GM19099 (cell line): ENCODE results near the gene NNAT.

Experiments used
- POLR2A ChIP-seq: IDR thresholded peaks from 3 replicates; pipeline ENCODE4 v1.6.1; 2011; ENCODE audit warnings: low read depth; ENCODE audit not compliant: insufficient read length; ENCODE audit errors: extremely low read depth

NNAT gene

DNA sequence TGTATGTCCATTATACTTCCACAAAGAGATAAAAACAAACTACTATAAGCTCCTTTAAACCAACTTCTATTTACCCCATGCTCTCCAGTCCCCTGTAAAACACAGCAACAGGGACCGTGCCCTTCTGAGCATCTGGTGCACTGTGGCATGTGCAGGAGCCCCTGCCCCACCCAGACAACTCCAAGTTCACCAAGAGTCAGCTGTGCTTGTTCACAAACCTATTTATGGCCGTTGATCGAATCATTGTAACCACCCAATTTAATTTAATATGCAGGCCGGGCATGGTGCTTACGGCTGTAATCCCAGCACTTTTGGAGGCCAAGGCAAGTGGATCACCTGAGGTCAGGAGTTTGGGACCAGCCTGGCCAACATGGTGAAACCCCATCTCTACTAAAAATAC is 20.3 kb downstream of the NNAT start:
- no peak for TF ChIP-seq POLR2A

DNA sequence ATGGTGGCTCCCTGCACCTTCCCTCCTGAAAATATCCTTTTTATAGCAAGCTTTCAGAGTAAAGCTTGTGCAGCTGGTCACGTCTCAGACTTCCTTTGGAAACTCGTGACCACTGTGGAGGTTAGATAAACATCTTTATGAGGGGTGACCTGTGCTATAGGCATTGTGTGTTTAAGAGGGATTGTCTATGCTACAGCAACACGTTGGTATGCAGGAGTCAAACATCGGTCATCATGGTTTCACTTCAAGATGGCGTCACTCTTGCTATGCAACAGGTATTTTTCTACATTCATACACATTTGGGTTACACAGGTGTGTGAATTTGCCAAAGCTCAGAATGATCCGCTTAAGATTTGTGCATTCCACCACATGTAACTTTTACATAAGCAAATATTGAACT is 21.2 kb downstream of the NNAT start:
- TF ChIP-seq POLR2A: no peak

GRCh38 chr20:37543828-37544227 is 22.8 kb downstream of the NNAT start:
- no peak for TF ChIP-seq POLR2A

DNA sequence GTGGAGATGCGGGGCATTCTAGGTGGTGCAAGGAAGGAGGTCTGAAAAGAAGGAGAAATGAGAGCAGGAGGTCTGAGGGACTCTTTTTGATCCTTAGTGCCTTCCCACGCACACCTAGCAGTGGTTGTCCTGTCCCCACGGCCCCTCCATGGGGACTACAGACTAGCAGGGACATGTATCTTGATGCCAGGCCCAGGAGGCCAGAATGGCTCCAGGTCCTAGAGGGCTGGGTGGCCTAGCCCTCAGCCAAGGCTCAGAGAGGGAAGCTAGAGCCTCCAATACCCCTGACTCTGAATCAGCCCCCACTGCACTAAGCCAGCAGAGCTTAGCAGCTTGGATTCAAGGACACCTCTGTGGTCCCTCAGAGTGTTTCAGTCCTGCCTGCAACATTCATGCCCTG is 23.3 kb downstream of the NNAT start:
- TF ChIP-seq POLR2A: no peak

GRCh38 chr20:37545516-37545915 is 24.5 kb downstream of the NNAT start:
- no peak for TF ChIP-seq POLR2A

GRCh38 chr20:37547912-37548311 is 26.9 kb downstream of the NNAT start:
- no peak for TF ChIP-seq POLR2A

- no peak for TF ChIP-seq POLR2A
Measured at GRCh38 chr20:37552415-37552814, 31.4 kb downstream of the NNAT start.

DNA sequence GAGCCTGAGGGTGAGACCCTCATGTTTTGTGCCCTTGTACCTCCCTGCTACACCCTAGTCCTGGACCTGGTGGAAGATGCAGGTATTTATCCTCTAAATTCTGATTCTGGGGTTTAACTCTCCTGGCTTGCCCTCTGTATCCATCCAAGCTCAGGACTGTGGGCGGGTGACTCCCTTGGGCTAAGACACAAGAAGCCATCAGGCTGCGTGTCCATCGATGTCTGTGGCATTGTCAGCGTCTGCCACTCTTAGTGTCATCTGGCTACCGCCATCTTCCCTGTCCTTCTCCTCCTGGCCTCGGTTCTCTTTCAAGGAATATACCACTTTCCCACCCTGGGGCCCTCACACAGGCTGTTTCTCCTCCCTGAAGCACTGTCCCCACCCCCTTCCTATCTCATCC is 35.5 kb downstream of the NNAT start:
- no peak for TF ChIP-seq POLR2A

GRCh38 chr20:37558306-37558705 is 37.3 kb downstream of the NNAT start:
- TF ChIP-seq POLR2A: no peak

GRCh38 chr20:37558779-37559178 is 37.7 kb downstream of the NNAT start:
- no peak for TF ChIP-seq POLR2A

DNA sequence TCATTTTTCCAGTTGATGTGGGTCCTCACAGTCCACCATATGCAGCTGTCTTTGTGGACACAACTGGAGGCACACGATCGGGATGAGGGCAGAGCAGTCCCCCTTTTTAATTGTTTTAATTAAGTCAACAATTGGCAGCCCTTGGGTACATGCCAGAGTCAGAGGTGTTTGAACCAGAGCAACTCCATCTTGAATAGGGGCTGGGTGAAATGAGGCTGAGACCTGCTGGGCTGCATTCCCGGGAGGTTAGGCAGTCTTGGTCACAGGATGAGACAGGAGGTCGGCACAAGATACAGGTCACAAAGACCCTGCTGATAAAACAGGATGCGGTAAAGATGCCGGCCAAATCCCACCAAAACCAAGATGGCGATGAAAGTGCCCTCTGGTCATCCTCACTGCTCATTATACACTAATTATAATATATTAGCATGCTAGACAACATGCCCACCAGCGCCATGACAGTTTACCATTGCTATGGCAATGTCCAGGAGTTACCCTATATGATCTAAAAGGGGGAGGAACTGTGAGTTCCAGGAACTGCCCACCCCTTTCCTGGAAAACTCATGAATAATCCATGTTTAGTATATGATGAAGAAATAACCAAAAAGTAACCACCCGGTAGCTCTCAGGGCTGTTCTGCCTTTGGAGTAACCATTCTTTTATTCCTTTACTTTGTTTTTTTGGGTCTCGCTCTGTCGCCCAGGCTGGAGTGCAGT is 38.4 kb downstream of the NNAT start:
- no peak for TF ChIP-seq POLR2A

GRCh38 chr20:37560629-37561028 is 39.6 kb downstream of the NNAT start:
- TF ChIP-seq POLR2A: no peak

GRCh38 chr20:37562695-37563480 is 41.8 kb downstream of the NNAT start:
- TF ChIP-seq POLR2A: no peak

DNA sequence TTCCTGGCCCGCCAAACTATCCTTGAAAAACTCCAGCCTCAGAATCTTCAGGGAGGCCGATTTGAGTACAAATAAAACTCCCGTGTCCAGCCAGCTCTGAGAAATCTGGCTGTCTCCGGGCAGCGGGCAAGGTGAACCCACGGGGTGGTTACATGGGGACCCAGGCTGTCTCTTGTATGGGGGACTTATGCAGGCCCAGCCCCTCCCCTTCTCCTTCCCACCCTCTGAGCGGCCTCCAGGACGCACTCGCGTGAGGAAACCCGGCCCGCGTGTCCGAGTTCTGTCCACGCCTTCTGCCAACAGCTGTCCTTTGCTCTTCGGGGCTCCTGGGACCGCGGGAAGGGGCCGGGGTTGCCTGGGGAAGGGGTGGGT is 43.0 kb downstream of the NNAT start:
- no peak for TF ChIP-seq POLR2A

DNA sequence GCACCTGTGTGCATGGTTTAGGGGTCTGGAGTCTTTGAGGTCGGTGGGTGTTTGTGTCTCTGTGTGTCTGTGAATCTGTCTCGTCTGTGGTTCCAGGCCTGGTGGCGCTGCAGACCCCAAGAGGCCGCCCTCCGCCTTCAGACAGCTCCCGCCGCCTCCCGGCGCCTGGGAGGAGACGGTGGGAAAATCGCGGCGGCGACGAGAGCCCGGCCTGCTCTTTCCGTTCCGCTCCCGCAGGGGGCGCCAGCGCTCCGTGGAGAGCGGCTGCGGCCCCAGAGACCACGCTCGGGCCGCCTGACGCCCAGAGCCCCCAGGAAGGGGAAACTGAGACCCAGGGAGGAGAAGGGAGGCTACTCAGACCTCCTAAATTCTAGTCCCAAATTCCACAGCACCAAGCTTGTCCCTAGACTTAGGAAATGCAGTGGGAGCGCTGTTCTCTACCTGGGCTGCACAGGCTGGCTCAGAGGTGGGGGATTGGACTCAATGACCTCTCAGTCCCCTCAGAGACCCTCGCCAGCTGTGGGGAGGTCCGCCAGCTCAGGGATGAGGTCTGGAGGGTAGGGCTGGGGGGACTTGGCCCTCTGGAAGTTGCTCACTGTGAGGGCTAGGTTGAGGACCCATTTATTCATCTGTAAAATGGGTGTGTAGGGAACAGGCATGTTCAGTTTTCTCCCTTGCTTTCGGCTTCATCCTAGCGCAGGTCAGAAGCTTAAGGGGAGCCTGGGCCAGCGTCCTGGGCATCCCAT is 43.5 kb downstream of the NNAT start:
- TF ChIP-seq POLR2A: no peak
